Suprapubic skin (tissue), 4 donors: ENCODE results near the gene CASP10.

ENCODE experiments used
- POLR2A ChIP-seq, 2 donors: fragments of 450-650 bp; IDR thresholded peaks; one replicate each; pipeline ENCODE4 v1.6.1; 2017; ENCODE audit warnings: antibody characterized with exemption in 2 of 2, mild to moderate bottlenecking in 2 of 2, moderate library complexity in 2 of 2
- POLR2AphosphoS5 ChIP-seq, 3 donors: sonication (generic); formaldehyde crosslinking; IDR thresholded peaks; one replicate each; pipeline ENCODE4 v1.6.1; 2017; ENCODE audit warnings: antibody characterized with exemption in 3 of 3

GRCh38 chr2:201215963-201216362 lies 33.0 kb downstream of the CASP10 start:
- TF ChIP-seq POLR2AphosphoS5 (IDR thresholded peaks at IDR 0.05) (no peak), POLR2A (IDR thresholded peaks at IDR 0.05) (no peak)
